Memory B cell (primary cell): ENCODE measurements around the gene UBL4A.
A peak's percentile ranks its signal among the peaks of the same experiment; 100 is the strongest.

Experiments used
- ATAC-seq: fragments of 150-1000 bp; cut with Tn5 transposase; 2 replicates; pipeline ENCODE4 v1.10.0; 2021; ENCODE audit warnings: low read depth, mild to moderate bottlenecking, moderate library complexity
- DNase-seq, 2 donors: peaks; one replicate each; pipeline ENCODE4 v3.0.0; 2022; ENCODE audit warnings: low spot score in 2 of 2
- H3K27ac Mint-ChIP-seq: one replicate; pipeline ENCODE4 v1.8.0; 2022; ENCODE audit warnings: mild to moderate bottlenecking, moderate library complexity, mixed read lengths
- H3K27me3 Mint-ChIP-seq: one replicate; pipeline ENCODE4 v1.8.0; 2022; ENCODE audit warnings: mixed read lengths
- H3K36me3 Mint-ChIP-seq: one replicate; pipeline ENCODE4 v1.8.0; 2022; ENCODE audit warnings: mild to moderate bottlenecking, mixed read lengths
- H3K4me1 Mint-ChIP-seq: one replicate; pipeline ENCODE4 v1.8.0; 2022; ENCODE audit warnings: mixed read lengths
- H3K4me3 Mint-ChIP-seq: one replicate; pipeline ENCODE4 v1.8.0; 2022; ENCODE audit warnings: mild to moderate bottlenecking, moderate library complexity, mixed read lengths
- H3K9me3 Mint-ChIP-seq: one replicate; pipeline ENCODE4 v1.8.0; 2022; ENCODE audit warnings: mixed read lengths

The UBL4A gene

GRCh38 chrX:154486396-154487207 is at the start of gene UBL4A:
Gene UBL4A (minus strand): TSS chrX:154486615. CDS start chrX:154486584, 31 bp downstream.
- peak within 1 kb of the TSS; percentile 77 for H3K4me3 Mint-ChIP-seq
- peaks cover 4% of the 10 kb centered on the region for H3K36me3 Mint-ChIP-seq
- H3K27ac Mint-ChIP-seq: peak within 1 kb of the TSS; percentile 67
- H3K9me3 Mint-ChIP-seq: no peaks in the 10 kb centered on the region
- H3K27me3 Mint-ChIP-seq: no peaks in the 10 kb centered on the region
- peak; percentile 34 to 56 for DNase-seq
- peaks cover 16% of the 10 kb centered on the region for H3K4me1 Mint-ChIP-seq
- ATAC-seq: peak; percentile 37

DNA sequence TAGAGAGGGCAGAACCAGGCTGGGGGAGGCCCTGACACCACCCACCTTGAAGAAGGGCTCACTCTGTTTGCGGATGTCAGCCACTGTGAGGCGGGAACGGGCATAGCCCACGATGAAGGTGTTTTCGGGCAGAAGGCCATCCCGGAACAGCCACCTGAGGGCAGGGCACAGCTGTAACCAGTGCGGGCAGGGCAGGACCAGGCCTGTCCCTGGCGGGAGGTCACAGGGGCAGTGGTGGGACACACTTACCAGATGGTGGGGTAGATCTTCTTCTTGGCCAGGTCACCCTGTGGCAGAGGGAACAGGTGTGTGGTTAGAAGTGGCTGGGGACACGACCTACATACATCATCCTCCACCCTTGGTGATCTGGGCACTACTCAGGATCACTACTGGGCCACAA is 49.5 kb upstream of the UBL4A start:
- DNase-seq: no peak
- H3K27ac Mint-ChIP-seq: no peak overlapping the region
- no peaks in the 10 kb centered on the region for H3K27me3 Mint-ChIP-seq
- no peaks in the 10 kb centered on the region for H3K9me3 Mint-ChIP-seq
- no peak overlapping the region for H3K4me3 Mint-ChIP-seq
- no peak for ATAC-seq
- H3K36me3 Mint-ChIP-seq: peaks cover 6% of the 10 kb centered on the region
- peaks cover 4% of the 10 kb centered on the region for H3K4me1 Mint-ChIP-seq

DNA sequence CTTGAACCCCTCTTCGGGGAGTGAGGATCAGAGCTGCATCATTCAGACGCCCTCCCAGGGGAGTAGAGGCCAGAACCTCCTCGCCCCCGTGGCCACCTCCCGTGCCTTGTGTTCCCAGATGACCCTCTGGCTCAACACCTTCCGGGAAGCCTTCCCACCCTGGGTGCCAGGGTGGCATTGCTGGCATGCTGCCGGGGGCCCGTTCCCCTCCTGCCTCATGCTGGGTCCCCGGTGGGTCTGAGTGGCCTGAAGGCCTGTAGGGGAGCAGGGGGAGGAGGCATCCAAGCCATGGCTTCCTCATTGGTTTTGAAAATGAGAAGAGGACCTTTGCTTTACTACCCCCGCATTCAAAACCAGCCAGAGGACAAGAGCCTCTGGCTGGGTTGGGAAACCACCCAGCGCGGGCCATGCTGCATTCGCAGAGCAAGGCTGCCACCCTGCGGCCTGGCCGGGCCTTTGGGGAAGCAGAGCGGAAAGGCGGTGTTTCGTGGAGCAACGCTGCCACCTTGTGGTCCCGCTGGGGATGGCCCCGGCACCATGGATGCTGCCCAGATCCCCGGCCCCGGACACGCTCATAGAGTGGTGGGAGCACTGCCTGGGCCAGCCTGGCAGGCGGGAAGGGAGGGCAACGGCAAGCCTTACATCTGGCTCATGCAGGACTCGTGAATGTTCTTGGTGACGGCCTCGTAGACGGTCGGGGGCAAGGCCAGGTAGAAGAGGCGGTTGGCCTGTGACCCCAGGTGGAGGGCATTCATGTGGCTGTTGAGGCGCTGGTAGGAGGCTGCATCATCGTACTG is 48.3 kb upstream of the UBL4A start:
- ATAC-seq (peak; percentile 98), DNase-seq (peak; percentile 84 to 96)
- H3K36me3 Mint-ChIP-seq: peaks cover 7% of the 10 kb centered on the region
- H3K9me3 Mint-ChIP-seq: no peaks in the 10 kb centered on the region
- H3K4me3 Mint-ChIP-seq: no peak overlapping the region
- peaks cover 4% of the 10 kb centered on the region for H3K4me1 Mint-ChIP-seq
- H3K27me3 Mint-ChIP-seq: no peaks in the 10 kb centered on the region
- peak overlapping the region; percentile 53 for H3K27ac Mint-ChIP-seq

- ATAC-seq: no peak
- Mint-ChIP-seq H3K27me3 (no peaks in the 10 kb centered on the region), H3K4me1 (peaks cover 4% of the 10 kb centered on the region), H3K4me3 (no peak overlapping the region), H3K36me3 (peaks cover 7% of the 10 kb centered on the region), H3K27ac (no peak overlapping the region), H3K9me3 (no peaks in the 10 kb centered on the region)
- no peak for DNase-seq
Measured at GRCh38 chrX:154532690-154533089, 46.3 kb upstream of the UBL4A start.

- ATAC-seq (no peak), DNase-seq (no peak)
- no peaks in the 10 kb centered on the region for H3K27me3 Mint-ChIP-seq
- no peaks in the 10 kb centered on the region for H3K9me3 Mint-ChIP-seq
- no peak overlapping the region for H3K27ac Mint-ChIP-seq
- H3K4me1 Mint-ChIP-seq: peaks cover 6% of the 10 kb centered on the region
- peaks cover 7% of the 10 kb centered on the region for H3K36me3 Mint-ChIP-seq
- no peak overlapping the region for H3K4me3 Mint-ChIP-seq
Measured at GRCh38 chrX:154531626-154532025, 45.2 kb upstream of the UBL4A start.

- Mint-ChIP-seq H3K9me3 (no peaks in the 10 kb centered on the region), H3K4me1 (peaks cover 6% of the 10 kb centered on the region), H3K4me3 (no peak overlapping the region), H3K27me3 (no peaks in the 10 kb centered on the region), H3K27ac (no peak overlapping the region), H3K36me3 (peaks cover 7% of the 10 kb centered on the region)
- DNase-seq (no peak), ATAC-seq (no peak)
Measured at GRCh38 chrX:154530286-154530685, 43.9 kb upstream of the UBL4A start.

DNA sequence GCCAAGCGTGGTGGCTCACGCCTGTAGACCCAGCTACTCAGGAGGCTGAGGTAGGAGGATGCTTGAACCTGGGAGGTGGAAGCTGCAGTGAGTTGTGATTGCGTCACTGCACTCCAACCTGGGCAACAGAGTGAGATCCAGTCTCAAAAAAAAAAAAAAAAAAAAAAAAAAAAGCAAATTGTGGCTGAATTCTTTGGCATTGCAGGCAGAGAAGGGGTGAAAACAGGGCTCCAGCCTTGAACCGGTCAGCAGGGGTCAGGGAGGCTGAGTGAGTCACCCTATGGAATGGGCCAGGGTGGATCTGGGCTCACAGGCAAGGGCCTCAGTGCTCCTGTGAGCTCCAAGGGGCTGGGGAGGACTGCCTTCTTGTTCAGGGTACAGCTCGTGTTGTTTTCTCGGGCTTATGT is 42.8 kb upstream of the UBL4A start:
- H3K27me3 Mint-ChIP-seq: no peaks in the 10 kb centered on the region
- peaks cover 4% of the 10 kb centered on the region for H3K36me3 Mint-ChIP-seq
- H3K27ac Mint-ChIP-seq: no peak overlapping the region
- no peak for DNase-seq
- H3K4me1 Mint-ChIP-seq: peaks cover 2% of the 10 kb centered on the region
- no peaks in the 10 kb centered on the region for H3K9me3 Mint-ChIP-seq
- no peak overlapping the region for H3K4me3 Mint-ChIP-seq
- ATAC-seq: no peak

- H3K27ac Mint-ChIP-seq: peak overlapping the region; percentile 84
- H3K4me3 Mint-ChIP-seq: peak overlapping the region; percentile 72
- H3K9me3 Mint-ChIP-seq: no peaks in the 10 kb centered on the region
- peaks cover 2% of the 10 kb centered on the region for H3K4me1 Mint-ChIP-seq
- H3K36me3 Mint-ChIP-seq: peaks cover 4% of the 10 kb centered on the region
- H3K27me3 Mint-ChIP-seq: no peaks in the 10 kb centered on the region
- ATAC-seq (peak; percentile 88), DNase-seq (peak; percentile 28 to 43)
Measured at GRCh38 chrX:154526901-154527675, 40.7 kb upstream of the UBL4A start.

DNA sequence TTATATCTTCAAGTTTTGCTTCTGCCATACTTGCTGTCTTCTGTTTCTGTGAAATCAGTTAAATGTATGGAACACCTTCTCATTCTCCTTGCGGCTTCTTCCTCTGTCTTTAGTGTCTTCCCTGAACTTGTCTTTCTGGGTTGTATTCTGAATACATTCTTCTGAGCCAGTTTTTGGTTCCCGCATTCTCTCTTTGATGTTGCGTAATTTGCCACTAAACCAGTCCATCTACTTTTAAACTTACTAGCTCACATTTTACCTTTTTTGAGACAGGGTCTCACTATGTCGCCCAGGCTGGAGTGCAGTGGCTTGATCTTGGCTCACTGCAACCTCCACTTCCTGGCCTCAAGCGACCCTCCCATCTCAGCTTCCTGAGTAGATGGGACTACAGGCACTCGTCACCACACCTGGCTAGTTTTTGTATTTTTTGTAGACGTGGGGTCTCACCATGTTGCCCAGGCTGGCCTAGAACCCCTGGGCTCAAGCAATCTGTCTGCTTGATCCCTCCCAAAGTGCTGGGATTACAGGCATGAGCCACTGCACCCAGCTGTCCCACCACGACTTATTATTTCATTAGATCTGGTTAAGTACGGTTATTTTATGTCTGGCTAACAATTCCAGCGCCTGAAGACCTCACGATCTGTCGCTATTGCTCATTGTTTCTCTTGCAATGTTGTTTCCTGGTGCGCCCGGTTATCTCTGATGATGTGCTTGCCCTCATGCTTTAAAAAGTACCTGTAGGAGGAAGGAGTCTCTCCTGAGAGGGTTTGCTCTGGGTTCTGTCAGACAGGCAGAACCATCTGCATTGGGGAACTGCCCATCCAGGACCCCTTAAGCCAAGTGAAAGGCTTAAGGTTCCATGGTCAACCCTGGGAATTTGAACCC is 39.4 kb upstream of the UBL4A start:
- H3K4me1 Mint-ChIP-seq: peaks cover 2% of the 10 kb centered on the region
- ATAC-seq (no peak), DNase-seq (no peak)
- H3K27ac Mint-ChIP-seq: peak overlapping the region; percentile 17
- H3K27me3 Mint-ChIP-seq: no peaks in the 10 kb centered on the region
- H3K4me3 Mint-ChIP-seq: no peak overlapping the region
- H3K9me3 Mint-ChIP-seq: no peaks in the 10 kb centered on the region
- H3K36me3 Mint-ChIP-seq: peaks cover under 1% of the 10 kb centered on the region

DNA sequence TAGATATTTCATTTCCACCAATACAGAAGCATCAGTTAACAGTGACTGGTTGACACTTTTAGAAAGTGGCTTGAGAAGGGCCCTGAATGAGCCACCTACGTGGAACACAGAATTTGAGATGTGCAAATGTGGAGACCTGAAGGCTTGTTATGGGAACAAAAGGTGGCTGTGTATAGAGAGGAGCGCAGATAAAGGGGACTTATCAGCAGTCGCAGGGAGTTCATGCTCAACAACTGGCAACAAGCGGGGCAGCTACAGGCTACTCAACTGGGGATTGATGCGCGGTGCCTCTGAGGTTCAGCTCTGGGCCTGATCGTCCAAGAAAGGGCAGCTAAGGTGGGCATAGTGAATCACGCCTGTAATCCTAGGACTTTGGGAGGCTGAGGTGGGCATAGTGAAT is 33.0 kb upstream of the UBL4A start:
- no peak for DNase-seq
- no peak overlapping the region for H3K4me3 Mint-ChIP-seq
- no peak for ATAC-seq
- no peaks in the 10 kb centered on the region for H3K36me3 Mint-ChIP-seq
- no peaks in the 10 kb centered on the region for H3K9me3 Mint-ChIP-seq
- H3K27ac Mint-ChIP-seq: no peak overlapping the region
- H3K27me3 Mint-ChIP-seq: no peaks in the 10 kb centered on the region
- peaks cover 7% of the 10 kb centered on the region for H3K4me1 Mint-ChIP-seq

GRCh38 chrX:154517101-154517781 is 30.8 kb upstream of the UBL4A start:
- ATAC-seq (no peak), DNase-seq (no peak)
- Mint-ChIP-seq H3K4me1 (peaks cover 12% of the 10 kb centered on the region), H3K36me3 (peaks cover 2% of the 10 kb centered on the region), H3K27me3 (no peaks in the 10 kb centered on the region), H3K27ac (peak overlapping the region; percentile 45), H3K9me3 (no peaks in the 10 kb centered on the region), H3K4me3 (peak overlapping the region; percentile 14)

DNA sequence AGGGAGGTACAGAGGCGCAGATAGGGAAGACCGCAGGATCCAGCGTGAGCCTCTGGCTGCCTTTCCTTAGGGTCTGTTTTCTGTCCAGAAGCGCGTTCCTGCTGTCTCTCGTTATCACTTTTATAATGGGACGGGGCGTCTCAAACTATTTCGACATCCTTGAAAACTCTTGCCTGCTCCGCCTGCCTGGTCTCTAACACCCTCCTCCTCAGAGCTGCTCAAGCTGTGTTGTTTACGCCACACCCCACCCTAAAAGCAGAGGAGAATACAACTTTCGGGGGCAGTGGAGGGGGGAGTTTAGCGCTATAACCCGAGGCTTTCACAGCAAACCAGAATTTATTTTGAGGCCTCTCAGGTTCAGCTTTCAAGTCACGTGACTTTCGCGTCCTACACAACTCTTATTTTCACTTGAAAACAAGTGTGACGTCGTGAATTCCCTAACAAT is 30.3 kb upstream of the UBL4A start:
- H3K27ac Mint-ChIP-seq: peak overlapping the region; percentile 86
- H3K4me3 Mint-ChIP-seq: peak overlapping the region; percentile 88
- H3K4me1 Mint-ChIP-seq: peaks cover 12% of the 10 kb centered on the region
- H3K27me3 Mint-ChIP-seq: no peaks in the 10 kb centered on the region
- ATAC-seq: peak; percentile 9
- no peaks in the 10 kb centered on the region for H3K9me3 Mint-ChIP-seq
- no peak for DNase-seq
- H3K36me3 Mint-ChIP-seq: peaks cover 2% of the 10 kb centered on the region
